Spinal cord (tissue), 10 donors: ENCODE results near the gene PPP3R1. TPM values are rescaled to one million over a fixed set of nuclear protein-coding genes. Genes with fewer than 3 reads are reported as not detected.

Source experiments
- DNase-seq, 6 donors: peaks; one replicate each; pipeline versions ENCODE4 v3.0.0 to v3.0.0-alpha.2; 2013 to 2015; ENCODE audit warnings: low spot score in 6 of 6, low read depth in 4 of 6
- H3K27ac ChIP-seq: one replicate; pipeline ENCODE4 v1.5.1; 2013; ENCODE audit warnings: low read depth, low read length, control low read depth
- H3K27me3 ChIP-seq: one replicate; pipeline ENCODE4 v1.6.1; 2013; ENCODE audit warnings: low read length; ENCODE audit not compliant: control insufficient read depth, insufficient read depth
- H3K36me3 ChIP-seq: one replicate; pipeline ENCODE4 v1.6.1; 2013; ENCODE audit warnings: low read length; ENCODE audit not compliant: control insufficient read depth, insufficient read depth
- H3K4me1 ChIP-seq: one replicate; pipeline ENCODE4 v1.6.1; 2013; ENCODE audit warnings: low read length; ENCODE audit not compliant: control insufficient read depth, insufficient read depth
- H3K4me3 ChIP-seq: one replicate; pipeline ENCODE4 v1.5.1; 2013; ENCODE audit warnings: low read depth, low read length, control low read depth
- H3K9me3 ChIP-seq: one replicate; pipeline ENCODE4 v1.6.1; 2013; ENCODE audit warnings: low read length; ENCODE audit not compliant: control insufficient read depth, insufficient read depth
- WGBS: methylation state at CpG from one replicate; pipeline ENCODE4 v1.1.5; 2013; ENCODE audit warnings: missing lambda C conversion rate; ENCODE audit not compliant: insufficient coverage; 5-methylcytosine and 5-hydroxymethylcytosine counted together
- polyA plus RNA-seq, 2 donors: library from polyadenylated mRNA; unstranded; fragments of 120-200 nt; gene quantifications; one replicate each; pipeline ENCODE4 v1.2.1, GENCODE V29; 2013; ENCODE audit not compliant: insufficient read length in 2 of 2
- total RNA-seq, 2 donors: library from RNA; depleted of rRNA in 1 of 2; stranded (reverse); fragments of 120-200 nt in 1 of 2; fragments of >200 nt in 1 of 2; gene quantifications; one replicate each; pipeline versions ENCODE4 v1.2.3 to v1.2.4, GENCODE V29; 2013 to 2014
- donor health status: healthy.

The PPP3R1 gene
- total and polyA plus RNA-seq, 4 donors: 23.8 to 170 (median 147) TPM

DNA sequence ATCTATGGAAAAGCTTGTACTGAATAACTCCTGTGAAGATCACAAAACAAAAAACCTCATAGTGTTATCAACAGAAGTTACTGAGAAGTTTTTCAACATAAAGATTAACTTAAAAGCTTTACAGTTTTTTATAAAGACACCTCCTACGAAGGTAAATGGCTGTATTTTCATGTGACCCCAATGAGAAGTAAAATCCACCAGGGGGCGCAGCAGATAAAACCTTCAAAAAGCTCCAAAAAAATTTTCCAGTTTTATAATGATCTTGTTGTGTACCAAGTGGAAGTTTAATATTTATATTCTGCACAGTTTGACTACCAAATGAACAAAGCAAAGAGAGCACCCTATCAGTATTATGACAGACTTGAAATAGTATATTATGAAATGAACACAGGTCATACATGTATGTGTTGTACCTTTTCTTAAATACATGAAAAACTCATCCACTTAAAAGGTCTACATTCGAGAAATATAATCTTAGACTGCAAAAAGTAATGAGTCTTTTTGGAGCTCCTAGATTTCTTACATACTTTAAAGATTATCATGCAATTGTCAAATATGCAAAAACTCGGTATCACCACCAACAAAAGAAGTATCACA, 56.1 kb downstream of the PPP3R1 start:
- H3K27me3 ChIP-seq: no peaks in the 10 kb centered on the region
- WGBS: no CpG with 5 or more reads among the region's 4 CpGs
- no peaks in the 10 kb centered on the region for H3K4me1 ChIP-seq
- no peak overlapping the region for H3K27ac ChIP-seq
- no peaks in the 10 kb centered on the region for H3K9me3 ChIP-seq
- no peak overlapping the region for H3K4me3 ChIP-seq
- H3K36me3 ChIP-seq: no peaks in the 10 kb centered on the region
- peak in 5 of 6 donors; percentile 5 to 86 (median 30) for DNase-seq

DNA sequence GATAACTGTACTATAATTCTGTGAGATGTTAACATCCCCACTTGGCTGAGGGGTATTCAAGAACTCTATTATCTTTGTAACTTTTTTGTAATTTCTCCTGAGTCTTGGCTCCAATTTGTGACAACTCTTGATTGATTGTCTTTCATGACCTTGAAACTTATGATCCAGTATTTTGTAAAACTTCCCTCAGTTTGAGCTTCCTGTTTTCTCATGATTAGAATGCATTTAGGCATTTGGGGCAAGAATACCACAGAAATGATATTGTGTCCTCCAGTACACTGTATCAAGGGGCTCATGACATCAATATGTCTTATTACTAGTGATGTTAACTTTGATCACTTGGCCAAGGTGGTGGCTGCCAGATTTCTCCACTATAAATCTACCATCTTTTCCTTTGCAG, 57.2 kb downstream of the PPP3R1 start:
- Histone ChIP-seq H3K27me3 (no peaks in the 10 kb centered on the region), H3K4me3 (no peak overlapping the region), H3K36me3 (no peaks in the 10 kb centered on the region), H3K27ac (no peak overlapping the region), H3K9me3 (no peaks in the 10 kb centered on the region), H3K4me1 (no peaks in the 10 kb centered on the region)
- no peak for DNase-seq

GRCh38 chr2:68193787-68194372, 58.5 kb downstream of the PPP3R1 start:
- Histone ChIP-seq H3K9me3 (no peaks in the 10 kb centered on the region), H3K36me3 (no peaks in the 10 kb centered on the region), H3K4me1 (no peaks in the 10 kb centered on the region), H3K4me3 (no peak overlapping the region), H3K27me3 (no peaks in the 10 kb centered on the region), H3K27ac (no peak overlapping the region)
- DNase-seq: no peak
- no CpG with 5 or more reads among the region's 4 CpGs for WGBS

DNA sequence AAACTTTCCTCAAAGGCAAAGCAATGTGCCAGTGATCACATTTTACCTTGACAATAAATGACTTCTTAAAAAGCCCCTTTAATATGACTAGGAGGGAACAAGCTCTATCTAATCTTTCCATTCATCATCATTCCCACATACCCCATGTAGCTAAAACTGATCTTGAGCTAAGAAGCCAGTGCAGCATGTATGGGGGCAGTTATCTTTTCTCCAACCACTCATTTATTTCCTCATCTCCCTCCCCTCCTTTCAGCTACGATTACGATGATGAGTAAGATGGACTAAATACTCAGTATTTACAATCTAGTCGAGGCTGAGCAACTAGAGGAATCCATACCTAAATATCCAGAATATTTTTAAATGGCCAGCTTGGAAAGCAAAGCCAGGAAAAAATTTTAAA, 59.2 kb downstream of the PPP3R1 start:
- Histone ChIP-seq H3K4me1 (no peaks in the 10 kb centered on the region), H3K36me3 (no peaks in the 10 kb centered on the region), H3K27me3 (no peaks in the 10 kb centered on the region), H3K4me3 (no peak overlapping the region), H3K27ac (no peak overlapping the region), H3K9me3 (no peaks in the 10 kb centered on the region)
- WGBS: no CpG with 5 or more reads among the region's 3 CpGs
- no peak for DNase-seq

DNA sequence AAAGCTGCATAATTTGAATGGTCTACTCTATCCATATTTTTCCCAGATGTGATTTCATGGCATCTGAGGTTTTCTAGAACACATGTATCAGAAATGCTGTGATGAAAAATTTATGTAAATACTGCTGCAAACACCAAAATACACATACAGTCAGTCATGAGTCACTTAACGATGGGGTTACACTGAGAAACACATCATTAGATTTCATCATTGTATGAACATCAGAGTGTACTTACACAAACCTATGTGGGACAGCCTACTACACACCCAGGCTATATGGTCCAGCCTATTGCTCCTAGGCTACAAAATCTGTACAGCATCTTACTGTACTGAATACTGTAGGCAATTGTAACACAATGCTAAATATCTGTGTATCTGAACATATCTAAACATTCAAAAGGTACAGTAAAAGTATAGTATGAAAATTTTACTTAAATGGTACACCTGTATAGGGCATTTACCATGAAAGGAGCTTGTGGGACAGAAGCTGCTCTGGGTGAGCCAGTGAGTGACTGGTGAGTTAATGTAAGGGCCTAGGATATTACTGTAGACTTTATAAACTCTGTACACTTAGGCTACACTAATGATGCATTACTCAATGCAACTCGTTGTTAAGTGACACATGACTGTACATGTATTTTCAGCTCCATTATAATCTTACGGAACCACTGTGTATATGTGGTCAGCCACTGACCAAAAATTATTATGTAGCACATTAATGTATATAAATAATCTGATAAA, 61.2 kb downstream of the PPP3R1 start:
- Histone ChIP-seq H3K4me1 (no peaks in the 10 kb centered on the region), H3K9me3 (no peaks in the 10 kb centered on the region), H3K4me3 (no peak overlapping the region), H3K27ac (no peak overlapping the region), H3K27me3 (no peaks in the 10 kb centered on the region), H3K36me3 (no peaks in the 10 kb centered on the region)
- DNase-seq: no peak
- WGBS: 82% methylated on average over 1 of the region's 3 CpGs

- WGBS: 90% methylated on average over 4 of the region's 15 CpGs
- Histone ChIP-seq H3K4me3 (no peak overlapping the region), H3K4me1 (no peaks in the 10 kb centered on the region), H3K36me3 (no peaks in the 10 kb centered on the region), H3K9me3 (no peaks in the 10 kb centered on the region), H3K27ac (no peak overlapping the region), H3K27me3 (no peaks in the 10 kb centered on the region)
- no peak for DNase-seq
These were observed 62.1 kb downstream of the PPP3R1 start for GRCh38 chr2:68189991-68190784.

- Histone ChIP-seq H3K27ac (no peak overlapping the region), H3K36me3 (peaks cover 3% of the 10 kb centered on the region), H3K4me3 (no peak overlapping the region), H3K27me3 (no peaks in the 10 kb centered on the region), H3K9me3 (no peaks in the 10 kb centered on the region), H3K4me1 (no peaks in the 10 kb centered on the region)
- DNase-seq: no peak
- WGBS: 100% methylated on average over 1 of the region's 5 CpGs
These were observed 63.5 kb downstream of the PPP3R1 start for GRCh38 chr2:68188831-68189230.

DNA sequence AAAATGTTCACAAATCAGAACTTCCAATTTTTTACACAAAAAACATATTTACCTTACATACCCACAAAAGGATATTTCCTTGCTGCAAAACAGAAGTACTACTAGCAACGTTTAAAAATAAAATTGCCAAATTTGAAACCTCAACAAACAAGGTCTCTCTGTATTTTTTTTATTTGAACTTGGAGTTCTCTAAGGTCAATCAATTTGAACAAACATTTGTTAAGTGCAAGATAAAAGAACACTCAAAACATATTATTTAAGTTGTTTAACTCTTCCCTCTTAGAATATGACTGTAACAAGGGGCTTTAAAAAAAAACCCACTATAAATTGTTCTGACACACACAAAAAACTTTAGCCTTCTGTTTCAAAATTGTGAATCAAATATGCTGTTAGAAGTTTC, 65.0 kb downstream of the PPP3R1 start:
- no peak overlapping the region for H3K4me3 ChIP-seq
- no peaks in the 10 kb centered on the region for H3K27me3 ChIP-seq
- no peaks in the 10 kb centered on the region for H3K4me1 ChIP-seq
- WGBS: no CpG with 5 or more reads among the region's 1 CpG
- no peaks in the 10 kb centered on the region for H3K9me3 ChIP-seq
- no peak for DNase-seq
- peaks cover 3% of the 10 kb centered on the region for H3K36me3 ChIP-seq
- no peak overlapping the region for H3K27ac ChIP-seq

GRCh38 chr2:68185541-68186164, 66.7 kb downstream of the PPP3R1 start:
- Histone ChIP-seq H3K4me3 (no peak overlapping the region), H3K27ac (no peak overlapping the region), H3K4me1 (no peaks in the 10 kb centered on the region), H3K9me3 (no peaks in the 10 kb centered on the region), H3K27me3 (no peaks in the 10 kb centered on the region), H3K36me3 (peaks cover 8% of the 10 kb centered on the region)
- peak in 2 of 6 donors; percentile 8 to 32 for DNase-seq
- no CpG with 5 or more reads among the region's 5 CpGs for WGBS
